Ovary (tissue), 9 donors: ENCODE measurements around the gene TTC33. TPM values are rescaled to one million over a fixed set of nuclear protein-coding genes. Genes with fewer than 3 reads are reported as not detected.

Experiments
- DNase-seq, 5 donors: peaks; one replicate each; pipeline ENCODE4 v3.0.0-alpha.2; 2019 to 2020
- H3K27ac ChIP-seq, 2 donors: fragments of 200-600 bp; one replicate each; pipeline versions ENCODE4 v1.5.1 to v1.8.0; 2019 to 2022
- H3K27me3 ChIP-seq: fragments of 200-600 bp; one replicate; pipeline ENCODE4 v1.8.0; 2022
- H3K36me3 ChIP-seq: fragments of 200-600 bp; sonication (generic); one replicate; pipeline ENCODE4 v1.5.1; 2019
- H3K4me1 ChIP-seq: one replicate; pipeline ENCODE4 v1.8.1; 2013; ENCODE audit warnings: mild to moderate bottlenecking, moderate library complexity; ENCODE audit not compliant: insufficient read depth
- H3K4me3 ChIP-seq: fragments of 200-600 bp; sonication (generic); one replicate; pipeline ENCODE4 v1.5.1; 2017
- H3K9me3 ChIP-seq, 2 donors: fragments of 200-600 bp in 1 of 2; sonication (generic) in 1 of 2; one replicate each; pipeline versions ENCODE4 v1.5.1 to v1.8.1; 2013 to 2019; ENCODE audit warnings: mild to moderate bottlenecking in 1 of 2, moderate library complexity in 1 of 2
- EP300 ChIP-seq: sonication (generic); formaldehyde crosslinking; IDR thresholded peaks from one replicate; pipeline ENCODE4 v1.6.1; 2017; ENCODE audit warnings: antibody characterized with exemption
- POLR2A ChIP-seq: fragments of 450-650 bp; IDR thresholded peaks from one replicate; pipeline ENCODE4 v1.6.1; 2017; ENCODE audit warnings: antibody characterized with exemption, mild to moderate bottlenecking, moderate library complexity
- WGBS, 3 donors: extraction: QIAGEN DNeasy Blood & Tissue Kit in 1 of 3; methylation state at CpG; one replicate each; pipeline versions ENCODE4 v1.1.5 to v1.1.7; 2013 to 2017; 5-methylcytosine and 5-hydroxymethylcytosine counted together
- intact Hi-C, 4 donors: fragments of 100-400 bp; cut with DNase I; formaldehyde crosslinking; loops; one replicate each; pipeline versions ENCODE4 v1.11.0 to v1.15.1; 2022 to 2023
- polyA plus RNA-seq, 2 donors: library from polyadenylated mRNA; stranded (reverse); fragments of 200-250 nt in 1 of 2; fragments of 350-450 nt in 1 of 2; fragmentation: Illumina TruSeq in 1 of 2; extraction: RNeasy Lipid Tissue Mini Kit (QIAGEN cat#74804) in 1 of 2; gene quantifications; one replicate each; pipeline ENCODE4 v1.2.3, GENCODE V29; 2013 to 2014
- total RNA-seq, 7 donors: library from RNA; depleted of rRNA in 2 of 7; stranded (reverse); fragments of >200 nt in 2 of 7; fragmentation: NEBNext Ultra II Directional in 3 of 7; extraction: Animal tissue kit (Norgen Biotek cat#: 25700) in 3 of 7; gene quantifications; one replicate each; pipeline versions ENCODE4 v1.1.0 to v1.2.4, GENCODE V29; 2016 to 2023
- TF ChIP-seq, protein P1 (sequence below), 3 donors: fragments of 450-650 bp in 2 of 3; fragments of 200-600 bp in 1 of 3; IDR thresholded peaks; one replicate each; pipeline versions ENCODE4 v1.5.1 to v1.8.0; 2016 to 2022; ENCODE audit warnings: antibody characterized with exemption in 3 of 3, mild to moderate bottlenecking in 1 of 3
- donor health status: DM: no; HTN: no; CAD: no; lungs with moderate emphysema.
- donor health status: DM: no; HTN: no; CAD: no.
- donor health status: Bipolar disorder and iron deficiency.
- donor health status: DM: yes; HTN: yes; CAD: no.
- donor health status: DM: no; HTN: no; CAD: no.
- donor health status: DM: yes; HTN: yes; CAD: no.

The TTC33 gene
- total and polyA plus RNA-seq, 9 donors: 10.6 to 26.0 (median 18.8) TPM

DNA sequence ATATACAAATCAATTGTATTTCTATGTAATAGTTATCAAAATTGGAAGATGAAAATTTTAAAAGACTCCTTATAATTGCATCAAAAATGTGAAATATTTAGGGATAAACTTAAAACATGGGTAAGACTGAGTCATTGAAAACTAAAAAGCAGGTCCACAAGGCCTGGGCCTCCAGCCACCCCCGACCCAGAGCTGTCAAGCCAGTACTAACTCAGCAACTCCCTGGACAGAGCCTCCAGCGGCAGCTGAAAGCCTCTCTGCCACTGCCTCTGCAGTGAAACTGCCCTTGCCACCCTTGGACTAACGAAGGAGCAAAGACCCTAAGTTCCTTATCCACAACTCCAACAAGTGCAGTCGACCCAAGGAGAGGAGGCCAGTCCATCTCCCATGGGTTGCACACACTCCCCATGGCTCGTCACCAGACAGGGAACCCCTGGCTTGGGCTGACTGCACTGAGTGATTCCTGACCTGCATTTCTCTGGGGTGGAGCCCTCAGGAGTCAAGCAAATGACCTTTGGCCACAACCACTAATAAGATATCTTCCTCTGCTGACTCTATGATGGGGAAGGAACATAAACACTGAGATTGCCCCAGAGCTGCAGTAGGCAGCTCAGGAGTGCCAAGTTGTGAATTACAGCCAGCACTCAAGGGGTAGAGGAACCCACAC lies 55.5 kb downstream of the TTC33 start:
- Histone ChIP-seq H3K27ac (no peak overlapping the region), H3K9me3 (no peaks in the 10 kb centered on the region), H3K36me3 (no peaks in the 10 kb centered on the region), H3K27me3 (no peaks in the 10 kb centered on the region), H3K4me3 (no peak overlapping the region), H3K4me1 (no peaks in the 10 kb centered on the region)
- intact Hi-C loops: no loop called here
- TF ChIP-seq, protein P1, sequence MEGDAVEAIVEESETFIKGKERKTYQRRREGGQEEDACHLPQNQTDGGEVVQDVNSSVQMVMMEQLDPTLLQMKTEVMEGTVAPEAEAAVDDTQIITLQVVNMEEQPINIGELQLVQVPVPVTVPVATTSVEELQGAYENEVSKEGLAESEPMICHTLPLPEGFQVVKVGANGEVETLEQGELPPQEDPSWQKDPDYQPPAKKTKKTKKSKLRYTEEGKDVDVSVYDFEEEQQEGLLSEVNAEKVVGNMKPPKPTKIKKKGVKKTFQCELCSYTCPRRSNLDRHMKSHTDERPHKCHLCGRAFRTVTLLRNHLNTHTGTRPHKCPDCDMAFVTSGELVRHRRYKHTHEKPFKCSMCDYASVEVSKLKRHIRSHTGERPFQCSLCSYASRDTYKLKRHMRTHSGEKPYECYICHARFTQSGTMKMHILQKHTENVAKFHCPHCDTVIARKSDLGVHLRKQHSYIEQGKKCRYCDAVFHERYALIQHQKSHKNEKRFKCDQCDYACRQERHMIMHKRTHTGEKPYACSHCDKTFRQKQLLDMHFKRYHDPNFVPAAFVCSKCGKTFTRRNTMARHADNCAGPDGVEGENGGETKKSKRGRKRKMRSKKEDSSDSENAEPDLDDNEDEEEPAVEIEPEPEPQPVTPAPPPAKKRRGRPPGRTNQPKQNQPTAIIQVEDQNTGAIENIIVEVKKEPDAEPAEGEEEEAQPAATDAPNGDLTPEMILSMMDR (IDR thresholded peaks at IDR 0.05): no peak
- TF ChIP-seq EP300: no peak
- TF ChIP-seq POLR2A: no peak
- WGBS, 3 donors: 83 to 93% (median 86%) methylated on average over 5 of the region's 5 CpGs
- DNase-seq: no peak

DNA sequence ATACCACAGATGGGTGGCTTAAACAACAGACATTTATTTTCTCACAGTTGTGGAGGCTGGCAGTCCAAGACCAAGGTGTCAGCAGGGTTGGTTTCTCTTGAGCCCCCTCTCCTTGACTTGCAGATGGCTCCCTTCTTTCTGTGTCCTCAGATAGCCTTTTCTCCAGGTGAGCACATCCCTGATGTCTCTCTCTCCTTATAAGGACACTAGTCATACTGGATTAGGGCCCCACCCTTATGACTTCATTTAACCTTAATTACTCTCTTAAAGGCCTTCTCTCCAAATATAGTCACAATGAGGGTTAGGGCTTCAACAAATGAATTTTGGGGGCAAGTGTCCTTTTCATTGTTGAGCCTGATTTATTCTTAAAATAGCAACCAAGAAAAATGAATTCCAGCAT lies 61.3 kb downstream of the TTC33 start:
- TF ChIP-seq, protein P1 (IDR thresholded peaks at IDR 0.05): no peak
- TF ChIP-seq EP300 (no peak), POLR2A (no peak)
- intact Hi-C loops: no loop called here
- no peak for DNase-seq
- Histone ChIP-seq H3K9me3 (no peaks in the 10 kb centered on the region), H3K36me3 (no peaks in the 10 kb centered on the region), H3K27me3 (no peaks in the 10 kb centered on the region), H3K27ac (no peak overlapping the region), H3K4me1 (no peaks in the 10 kb centered on the region), H3K4me3 (no peak overlapping the region)

DNA sequence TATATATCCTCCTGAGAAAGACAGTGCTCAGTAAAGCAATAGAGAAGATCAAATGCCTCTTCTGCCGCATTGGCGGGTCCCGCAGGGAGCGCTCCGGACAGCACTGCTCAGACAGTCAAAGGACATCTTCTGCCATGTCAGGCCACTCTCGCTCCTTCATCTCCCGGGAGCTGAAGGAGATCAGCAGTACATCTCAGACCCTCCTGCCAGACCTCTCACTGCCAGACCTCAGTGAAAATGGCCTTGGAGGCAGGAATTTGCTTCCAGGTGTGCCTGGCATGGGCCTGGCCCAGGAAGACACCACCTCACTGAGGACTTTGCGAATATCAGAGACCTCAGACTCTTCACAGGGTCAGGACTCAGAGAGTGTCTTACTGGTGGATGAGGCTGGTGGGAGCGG lies 63.9 kb downstream of the TTC33 start:
- intact Hi-C loops: no loop called here
- TF ChIP-seq, protein P1 (IDR thresholded peaks at IDR 0.05): no peak
- TF ChIP-seq POLR2A (no peak), EP300 (no peak)

DNA sequence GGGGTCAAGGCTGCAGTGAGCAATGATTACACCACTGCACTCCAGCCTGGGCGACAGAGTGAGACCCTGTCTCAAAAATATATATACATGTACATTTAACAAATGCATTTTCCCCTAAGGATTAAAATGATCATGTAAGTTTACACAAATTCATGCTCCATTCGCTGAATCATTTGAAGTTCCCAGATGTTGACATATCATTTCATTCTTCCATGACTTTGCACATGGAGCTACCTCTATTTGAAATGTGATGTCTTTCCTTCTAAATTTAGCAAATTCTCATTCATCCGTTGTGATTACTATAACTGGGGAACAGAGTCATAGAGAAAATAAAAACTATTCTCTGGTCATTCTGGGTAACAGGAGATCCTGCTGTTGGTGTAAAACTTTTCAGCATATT lies 65.5 kb downstream of the TTC33 start:
- no peak overlapping the region for H3K4me3 ChIP-seq
- no peaks in the 10 kb centered on the region for H3K27me3 ChIP-seq
- H3K9me3 ChIP-seq: no peaks in the 10 kb centered on the region
- DNase-seq: no peak
- H3K36me3 ChIP-seq: no peaks in the 10 kb centered on the region
- no peak overlapping the region for H3K27ac ChIP-seq
- no peaks in the 10 kb centered on the region for H3K4me1 ChIP-seq
- WGBS, 3 donors: 52 to 56% (median 53%) methylated on average over 3 of the region's 3 CpGs
- no peak for TF ChIP-seq POLR2A
- intact Hi-C loops: no loop called here

More for the DNA sequence above, 63.9 kb downstream of the TTC33 start:
- 93 to 96% (median 96%) methylated on average over 9 of the region's 9 CpGs for WGBS, 3 donors
- Histone ChIP-seq H3K9me3 (no peaks in the 10 kb centered on the region), H3K36me3 (no peaks in the 10 kb centered on the region), H3K4me3 (no peak overlapping the region), H3K4me1 (no peaks in the 10 kb centered on the region), H3K27me3 (no peaks in the 10 kb centered on the region), H3K27ac (no peak overlapping the region)
- DNase-seq: no peak

DNA sequence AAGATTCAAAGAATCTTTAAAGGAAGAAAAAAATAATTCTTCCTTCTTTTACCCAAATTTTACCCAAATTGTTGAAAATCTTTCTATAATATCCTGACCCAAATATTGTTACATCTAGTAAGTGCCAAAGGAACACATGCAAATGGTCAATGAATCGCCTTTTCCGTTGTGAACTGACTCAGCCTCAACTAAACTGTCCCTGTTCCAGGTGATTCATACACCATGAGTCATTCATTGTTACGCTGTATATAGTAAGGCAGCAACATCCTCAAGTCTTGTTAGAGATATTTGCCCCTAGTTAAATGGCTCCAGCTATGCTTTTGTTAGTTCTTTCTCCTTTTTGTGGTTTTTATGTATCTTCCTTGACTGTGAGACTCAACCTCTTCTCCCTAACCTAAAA lies 66.3 kb downstream of the TTC33 start:
- DNase-seq: no peak
- no peak overlapping the region for H3K27ac ChIP-seq
- H3K27me3 ChIP-seq: no peaks in the 10 kb centered on the region
- H3K36me3 ChIP-seq: no peaks in the 10 kb centered on the region
- H3K4me1 ChIP-seq: no peaks in the 10 kb centered on the region
- no peaks in the 10 kb centered on the region for H3K9me3 ChIP-seq
- intact Hi-C loops: loop anchor here in 3 of 4 donors (10.0 kb wide), 4 partner anchors 735 to 1115 kb away; no protein-coding TSS in a partner anchor
- WGBS, 3 donors: 5 to 10% (median 9%) methylated on average over 3 of the region's 3 CpGs
- H3K4me3 ChIP-seq: no peak overlapping the region
- TF ChIP-seq EP300 (no peak), POLR2A (no peak)
- TF ChIP-seq, protein P1 (IDR thresholded peaks at IDR 0.05): no peak
